HepG2 (cell line): ENCODE results near the gene AKT3. TPM values are rescaled to one million over a fixed set of nuclear protein-coding genes. Genes with fewer than 3 reads are reported as not detected.

Experiments
- ATAC-seq: fragments of 200-7000 bp; cut with Tn5 transposase; 3 replicates; pipeline ENCODE4 v1.9.1; 2020; ENCODE audit warnings: mild to moderate bottlenecking, moderate library complexity
- BruUV-seq: library from RNA; stranded (reverse); fragments of 400-500 nt; replicated peaks from 2 replicates; lab custom pipeline; 2021; lab: Mats Ljungman, UMichigan
- CTCF ChIA-PET: fragments of 300-600 bp; formaldehyde crosslinking; extraction: SDS; loops from one replicate; lab custom pipeline; 2021; ENCODE audit warnings: low total read pairs, inconsistent platforms, low intra/inter-chr PET ratio; lab: Yijun Ruan, JAX
- POLR2A ChIA-PET: fragments of 350-600 bp; sonication (Branson Sonifier 250); formaldehyde crosslinking; loops from one replicate; lab custom pipeline; 2020; ENCODE audit warnings: antibody characterized with exemption, inconsistent platforms; lab: Yijun Ruan, JAX
- DNase-seq: peaks from one replicate; pipeline ENCODE4 v3.0.0-alpha.2; 2015; ENCODE audit warnings: low spot score
- FAIRE-seq: peaks from 3 replicates; lab custom pipeline; 2011; peaks lifted over from hg19 to GRCh38; lab: Jason Lieb, UNC
- H2AFZ ChIP-seq: one replicate; pipeline ENCODE4 v1.6.1; 2011; ENCODE audit warnings: low read length, inconsistent platforms
- H3K27ac ChIP-seq: fragments of 300-600 bp; 3 replicates; pipeline ENCODE4 v1.8.0; 2011; ENCODE audit warnings: mixed run types, mild to moderate bottlenecking, mixed read lengths, low read length, inconsistent platforms; ENCODE audit not compliant: insufficient read depth; ENCODE audit errors: extremely low read length
- H3K27me3 ChIP-seq, 2 experiments: fragments of 200-600 bp in 1 of 2; 2 replicates in 1 of 2; 3 replicates in 1 of 2; pipeline versions ENCODE4 v1.6.0 to v1.8.0; 2011; ENCODE audit warnings: low read length in 2 of 2, mild to moderate bottlenecking in 2 of 2, moderate library complexity in 2 of 2, inconsistent platforms in 1 of 2; ENCODE audit not compliant: insufficient read depth in 2 of 2, control insufficient read depth in 1 of 2
- H3K36me3 ChIP-seq, 2 experiments: fragments of 200-600 bp in 1 of 2; replicated peaks in 1 of 2; 2 replicates in 1 of 2; 3 replicates in 1 of 2; pipeline versions ENCODE4 v1.5.1 to v1.8.0; 2011; ENCODE audit warnings: low read length in 2 of 2, inconsistent platforms in 1 of 2; ENCODE audit not compliant: insufficient read depth in 2 of 2, control insufficient read depth in 1 of 2
- H3K4me1 ChIP-seq: 2 replicates; pipeline ENCODE4 v1.5.1; 2012; ENCODE audit warnings: low read length, inconsistent platforms; ENCODE audit not compliant: insufficient read depth
- H3K4me2 ChIP-seq: 2 replicates; pipeline ENCODE4 v1.6.0; 2011; ENCODE audit warnings: low read depth, low read length, inconsistent platforms
- H3K4me3 ChIP-seq, 3 experiments: fragments of 200-600 bp in 1 of 3; sonication (generic), shearing (Covaris generic) in 1 of 3; replicated peaks in 1 of 3; 2 replicates each; pipeline ENCODE4 v1.5.1; 2011 to 2016; ENCODE audit warnings: low read length in 3 of 3, inconsistent platforms in 2 of 3, low read depth in 2 of 3, mild to moderate bottlenecking in 2 of 3, control low read depth in 1 of 3, mixed read lengths in 1 of 3; ENCODE audit not compliant: insufficient read depth in 1 of 3
- H3K79me2 ChIP-seq: one replicate; pipeline ENCODE4 v1.6.1; 2011; ENCODE audit warnings: low read length, inconsistent platforms; ENCODE audit not compliant: insufficient read depth
- H3K9ac ChIP-seq: 2 replicates; pipeline ENCODE4 v1.6.0; 2011; ENCODE audit warnings: mild to moderate bottlenecking, low read depth, low read length, inconsistent platforms; ENCODE audit not compliant: insufficient read depth
- H3K9me3 ChIP-seq: 2 replicates; pipeline ENCODE4 v1.5.1; 2012; ENCODE audit warnings: mild to moderate bottlenecking, low read length
- H4K20me1 ChIP-seq: 2 replicates; pipeline ENCODE4 v1.6.0; 2011; ENCODE audit warnings: inconsistent platforms, mild to moderate bottlenecking, low read length, moderate library complexity; ENCODE audit not compliant: insufficient read depth
- ATF1 ChIP-seq: IDR thresholded peaks from 2 replicates; pipeline ENCODE4 v1.6.1; 2016; ENCODE audit warnings: mild to moderate bottlenecking, control low read depth
- FOXM1 ChIP-seq: sonication (generic); formaldehyde crosslinking; IDR thresholded peaks from 2 replicates; pipeline ENCODE4 v1.5.0; 2020; ENCODE audit warnings: missing genetic modification reagents
- MIXL1 ChIP-seq: IDR thresholded peaks from 2 replicates; pipeline ENCODE4 v1.6.1; 2016
- TBX3 ChIP-seq: fragments of 450-650 bp; IDR thresholded peaks from 2 replicates; pipeline ENCODE4 v1.6.1; 2017; ENCODE audit warnings: antibody characterized with exemption, mild to moderate bottlenecking, inconsistent platforms, borderline replicate concordance
- ZFX ChIP-seq: sonication (generic); formaldehyde crosslinking; IDR thresholded peaks from 2 replicates; pipeline ENCODE4 v1.4.0; 2020; ENCODE audit warnings: mild to moderate bottlenecking, low read depth, missing genetic modification reagents, moderate library complexity
- ZFYVE20 ChIP-seq: sonication (generic); formaldehyde crosslinking; IDR thresholded peaks from 2 replicates; pipeline ENCODE4 v1.8.0; 2023; ENCODE audit warnings: low read depth, mild to moderate bottlenecking, moderate library complexity, missing genetic modification reagents, borderline replicate concordance
- ZNF121 ChIP-seq: sonication (generic); formaldehyde crosslinking; IDR thresholded peaks from 2 replicates; pipeline ENCODE4 v1.5.0; 2020; ENCODE audit warnings: mild to moderate bottlenecking, missing genetic modification reagents
- ZNF292 ChIP-seq: sonication (generic); formaldehyde crosslinking; IDR thresholded peaks from 2 replicates; pipeline ENCODE4 v1.8.1; 2022; ENCODE audit warnings: mild to moderate bottlenecking, low read depth, missing genetic modification reagents, borderline replicate concordance
- ZNF772 ChIP-seq: sonication (generic); formaldehyde crosslinking; IDR thresholded peaks from 2 replicates; pipeline ENCODE4 v1.5.0; 2020; ENCODE audit warnings: mild to moderate bottlenecking, missing genetic modification reagents
- WGBS: methylation state at CpG from one replicate; pipeline ENCODE4 v1.1.6; 2017; ENCODE audit warnings: low lambda C conversion rate; 5-methylcytosine and 5-hydroxymethylcytosine counted together
- in situ Hi-C: cut with HindIII; loops from 2 replicates; pipeline ENCODE4 v1.10.0; 2017; ENCODE audit warnings: low pct_unique_long_range_greater_than_20kb; ENCODE audit not compliant: extremely low pct_ligation_motif_present
- intact Hi-C: fragments of 100-400 bp; cut with micrococcal nuclease; formaldehyde crosslinking; loops from one replicate; pipeline ENCODE4 v1.10.0; 2022; ENCODE audit not compliant: unreplicated experiment
- polyA plus RNA-seq, 8 experiments: library from polyadenylated mRNA; depleted of rRNA in 3 of 8; stranded (reverse) in 7 of 8; unstranded in 1 of 8; fragments of >200 nt; fragmentation: Illumina TruSeq in 4 of 8; extraction: Trizol in 4 of 8; gene quantifications; 2 replicates each; pipeline versions ENCODE4 v1.2.1 to v1.2.3, GENCODE V29; 2011 to 2016; ENCODE audit warnings: low read depth in 4 of 8, missing spikeins in 1 of 8, mixed read lengths in 1 of 8; ENCODE audit not compliant: insufficient read depth in 1 of 8
- total RNA-seq, 5 experiments: library from RNA; depleted of rRNA; stranded (reverse); fragments of >200 nt; fragmentation: Illumina TruSeq; extraction: Trizol; gene quantifications; 2 replicates each; pipeline ENCODE4 v1.2.3, GENCODE V29; 2016; ENCODE audit warnings: low read depth in 1 of 5
- TF ChIP-seq, protein P1 (sequence below): sonication (generic); formaldehyde crosslinking; IDR thresholded peaks from 2 replicates; pipeline ENCODE4; 2020; ENCODE audit warnings: missing genetic modification reagents, mild to moderate bottlenecking, borderline replicate concordance
- TF ChIP-seq, protein P2 (sequence below): IDR thresholded peaks from 2 replicates; pipeline ENCODE4 v1.6.1; 2016; ENCODE audit warnings: low read depth, control low read depth
- TF ChIP-seq, protein P3 (sequence below): sonication (generic); formaldehyde crosslinking; IDR thresholded peaks from 2 replicates; pipeline ENCODE4 v1.4.0; 2020; ENCODE audit warnings: mild to moderate bottlenecking, missing genetic modification reagents
- TF ChIP-seq, protein P4 (sequence below): sonication (generic); formaldehyde crosslinking; IDR thresholded peaks from 2 replicates; pipeline ENCODE4 v1.4.0; 2020; ENCODE audit warnings: missing genetic modification reagents
- TF ChIP-seq, protein P5 (sequence below): sonication (generic); formaldehyde crosslinking; conservative IDR thresholded peaks from 2 replicates; pipeline ENCODE4 v1.8.0; 2022; ENCODE audit warnings: mild to moderate bottlenecking, moderate library complexity, missing genetic modification reagents

AKT3 gene
- total and polyA plus RNA-seq, 2 of the 13 experiments (the other 11 are each of a cell fraction or from before 2014, with no cell fraction given): 0.07 TPM

DNA sequence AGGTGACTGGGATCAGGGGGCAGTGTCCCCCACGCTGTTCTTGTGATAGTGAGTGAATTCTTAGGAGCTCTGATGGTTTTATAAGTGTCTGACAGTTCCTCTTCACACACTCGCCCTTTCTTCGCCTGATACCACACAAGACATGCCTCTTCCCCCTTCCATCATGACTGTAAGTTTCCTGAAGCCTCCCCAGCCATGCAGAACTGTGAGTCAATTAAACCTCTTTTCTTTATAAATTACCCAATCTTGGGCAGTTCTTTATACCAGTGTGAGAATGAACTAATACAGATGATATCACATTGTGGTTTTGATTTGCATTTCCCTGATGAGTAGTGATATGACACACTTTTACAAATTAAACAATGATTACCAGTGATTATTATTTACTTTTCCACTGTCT, 229.9 kb downstream of the AKT3 start:
- WGBS: no CpG with 5 or more reads among the region's 3 CpGs
- BruUV-seq: no TSS peak
- no peaks in the 10 kb centered on the region for H3K79me2 ChIP-seq
- DNase-seq: no peak
- ATAC-seq: no peak
- H3K9me3 ChIP-seq: peaks cover 12% of the 10 kb centered on the region; the same call in 1 of the 2 replicates
- intact Hi-C loops: no loop called here
- H3K4me2 ChIP-seq: no peak overlapping the region
- H3K9ac ChIP-seq: no peak overlapping the region
- POLR2A ChIA-PET: no interaction called here
- H3K27me3 ChIP-seq: no peaks in the 10 kb centered on the region
- in situ Hi-C loops: no loop called here
- CTCF ChIA-PET: no interaction called here
- H3K4me1 ChIP-seq: no peaks in the 10 kb centered on the region
- FAIRE-seq: no peak
- H3K4me3 ChIP-seq: no peak overlapping the region
- no peaks in the 10 kb centered on the region for H3K36me3 ChIP-seq
- H3K27ac ChIP-seq: no peak overlapping the region
- H4K20me1 ChIP-seq: no peaks in the 10 kb centered on the region
- H2AFZ ChIP-seq: no peak overlapping the region
- TF ChIP-seq, protein P1, sequence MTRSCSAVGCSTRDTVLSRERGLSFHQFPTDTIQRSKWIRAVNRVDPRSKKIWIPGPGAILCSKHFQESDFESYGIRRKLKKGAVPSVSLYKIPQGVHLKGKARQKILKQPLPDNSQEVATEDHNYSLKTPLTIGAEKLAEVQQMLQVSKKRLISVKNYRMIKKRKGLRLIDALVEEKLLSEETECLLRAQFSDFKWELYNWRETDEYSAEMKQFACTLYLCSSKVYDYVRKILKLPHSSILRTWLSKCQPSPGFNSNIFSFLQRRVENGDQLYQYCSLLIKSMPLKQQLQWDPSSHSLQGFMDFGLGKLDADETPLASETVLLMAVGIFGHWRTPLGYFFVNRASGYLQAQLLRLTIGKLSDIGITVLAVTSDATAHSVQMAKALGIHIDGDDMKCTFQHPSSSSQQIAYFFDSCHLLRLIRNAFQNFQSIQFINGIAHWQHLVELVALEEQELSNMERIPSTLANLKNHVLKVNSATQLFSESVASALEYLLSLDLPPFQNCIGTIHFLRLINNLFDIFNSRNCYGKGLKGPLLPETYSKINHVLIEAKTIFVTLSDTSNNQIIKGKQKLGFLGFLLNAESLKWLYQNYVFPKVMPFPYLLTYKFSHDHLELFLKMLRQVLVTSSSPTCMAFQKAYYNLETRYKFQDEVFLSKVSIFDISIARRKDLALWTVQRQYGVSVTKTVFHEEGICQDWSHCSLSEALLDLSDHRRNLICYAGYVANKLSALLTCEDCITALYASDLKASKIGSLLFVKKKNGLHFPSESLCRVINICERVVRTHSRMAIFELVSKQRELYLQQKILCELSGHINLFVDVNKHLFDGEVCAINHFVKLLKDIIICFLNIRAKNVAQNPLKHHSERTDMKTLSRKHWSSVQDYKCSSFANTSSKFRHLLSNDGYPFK (CRISPR knock-in tag): no peak
- TF ChIP-seq TBX3: no peak
- no peak for TF ChIP-seq ZFYVE20 (CRISPR knock-in tag)
- TF ChIP-seq ZNF121 (CRISPR knock-in tag): no peak
- no peak for TF ChIP-seq FOXM1
- TF ChIP-seq ATF1 (CRISPR knock-in tag): no peak
- TF ChIP-seq ZFX (CRISPR knock-in tag): no peak
- TF ChIP-seq MIXL1: no peak
- TF ChIP-seq, protein P2, sequence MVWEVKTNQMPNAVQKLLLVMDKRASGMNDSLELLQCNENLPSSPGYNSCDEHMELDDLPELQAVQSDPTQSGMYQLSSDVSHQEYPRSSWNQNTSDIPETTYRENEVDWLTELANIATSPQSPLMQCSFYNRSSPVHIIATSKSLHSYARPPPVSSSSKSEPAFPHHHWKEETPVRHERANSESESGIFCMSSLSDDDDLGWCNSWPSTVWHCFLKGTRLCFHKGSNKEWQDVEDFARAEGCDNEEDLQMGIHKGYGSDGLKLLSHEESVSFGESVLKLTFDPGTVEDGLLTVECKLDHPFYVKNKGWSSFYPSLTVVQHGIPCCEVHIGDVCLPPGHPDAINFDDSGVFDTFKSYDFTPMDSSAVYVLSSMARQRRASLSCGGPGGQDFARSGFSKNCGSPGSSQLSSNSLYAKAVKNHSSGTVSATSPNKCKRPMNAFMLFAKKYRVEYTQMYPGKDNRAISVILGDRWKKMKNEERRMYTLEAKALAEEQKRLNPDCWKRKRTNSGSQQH: no peak
- TF ChIP-seq, protein P3, sequence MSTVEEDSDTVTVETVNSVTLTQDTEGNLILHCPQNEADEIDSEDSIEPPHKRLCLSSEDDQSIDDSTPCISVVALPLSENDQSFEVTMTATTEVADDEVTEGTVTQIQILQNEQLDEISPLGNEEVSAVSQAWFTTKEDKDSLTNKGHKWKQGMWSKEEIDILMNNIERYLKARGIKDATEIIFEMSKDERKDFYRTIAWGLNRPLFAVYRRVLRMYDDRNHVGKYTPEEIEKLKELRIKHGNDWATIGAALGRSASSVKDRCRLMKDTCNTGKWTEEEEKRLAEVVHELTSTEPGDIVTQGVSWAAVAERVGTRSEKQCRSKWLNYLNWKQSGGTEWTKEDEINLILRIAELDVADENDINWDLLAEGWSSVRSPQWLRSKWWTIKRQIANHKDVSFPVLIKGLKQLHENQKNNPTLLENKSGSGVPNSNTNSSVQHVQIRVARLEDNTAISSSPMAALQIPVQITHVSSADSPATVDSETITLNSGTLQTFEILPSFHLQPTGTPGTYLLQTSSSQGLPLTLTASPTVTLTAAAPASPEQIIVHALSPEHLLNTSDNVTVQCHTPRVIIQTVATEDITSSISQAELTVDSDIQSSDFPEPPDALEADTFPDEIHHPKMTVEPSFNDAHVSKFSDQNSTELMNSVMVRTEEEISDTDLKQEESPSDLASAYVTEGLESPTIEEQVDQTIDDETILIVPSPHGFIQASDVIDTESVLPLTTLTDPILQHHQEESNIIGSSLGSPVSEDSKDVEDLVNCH (CRISPR knock-in tag): no peak
- TF ChIP-seq, protein P4, sequence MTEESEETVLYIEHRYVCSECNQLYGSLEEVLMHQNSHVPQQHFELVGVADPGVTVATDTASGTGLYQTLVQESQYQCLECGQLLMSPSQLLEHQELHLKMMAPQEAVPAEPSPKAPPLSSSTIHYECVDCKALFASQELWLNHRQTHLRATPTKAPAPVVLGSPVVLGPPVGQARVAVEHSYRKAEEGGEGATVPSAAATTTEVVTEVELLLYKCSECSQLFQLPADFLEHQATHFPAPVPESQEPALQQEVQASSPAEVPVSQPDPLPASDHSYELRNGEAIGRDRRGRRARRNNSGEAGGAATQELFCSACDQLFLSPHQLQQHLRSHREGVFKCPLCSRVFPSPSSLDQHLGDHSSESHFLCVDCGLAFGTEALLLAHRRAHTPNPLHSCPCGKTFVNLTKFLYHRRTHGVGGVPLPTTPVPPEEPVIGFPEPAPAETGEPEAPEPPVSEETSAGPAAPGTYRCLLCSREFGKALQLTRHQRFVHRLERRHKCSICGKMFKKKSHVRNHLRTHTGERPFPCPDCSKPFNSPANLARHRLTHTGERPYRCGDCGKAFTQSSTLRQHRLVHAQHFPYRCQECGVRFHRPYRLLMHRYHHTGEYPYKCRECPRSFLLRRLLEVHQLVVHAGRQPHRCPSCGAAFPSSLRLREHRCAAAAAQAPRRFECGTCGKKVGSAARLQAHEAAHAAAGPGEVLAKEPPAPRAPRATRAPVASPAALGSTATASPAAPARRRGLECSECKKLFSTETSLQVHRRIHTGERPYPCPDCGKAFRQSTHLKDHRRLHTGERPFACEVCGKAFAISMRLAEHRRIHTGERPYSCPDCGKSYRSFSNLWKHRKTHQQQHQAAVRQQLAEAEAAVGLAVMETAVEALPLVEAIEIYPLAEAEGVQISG (CRISPR knock-in tag): no peak
- TF ChIP-seq, protein P5, sequence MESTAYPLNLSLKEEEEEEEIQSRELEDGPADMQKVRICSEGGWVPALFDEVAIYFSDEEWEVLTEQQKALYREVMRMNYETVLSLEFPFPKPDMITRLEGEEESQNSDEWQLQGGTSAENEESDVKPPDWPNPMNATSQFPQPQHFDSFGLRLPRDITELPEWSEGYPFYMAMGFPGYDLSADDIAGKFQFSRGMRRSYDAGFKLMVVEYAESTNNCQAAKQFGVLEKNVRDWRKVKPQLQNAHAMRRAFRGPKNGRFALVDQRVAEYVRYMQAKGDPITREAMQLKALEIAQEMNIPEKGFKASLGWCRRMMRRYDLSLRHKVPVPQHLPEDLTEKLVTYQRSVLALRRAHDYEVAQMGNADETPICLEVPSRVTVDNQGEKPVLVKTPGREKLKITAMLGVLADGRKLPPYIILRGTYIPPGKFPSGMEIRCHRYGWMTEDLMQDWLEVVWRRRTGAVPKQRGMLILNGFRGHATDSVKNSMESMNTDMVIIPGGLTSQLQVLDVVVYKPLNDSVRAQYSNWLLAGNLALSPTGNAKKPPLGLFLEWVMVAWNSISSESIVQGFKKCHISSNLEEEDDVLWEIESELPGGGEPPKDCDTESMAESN (CRISPR knock-in tag): no peak
- no peak for TF ChIP-seq ZNF292 (CRISPR knock-in tag)
- TF ChIP-seq ZNF772 (CRISPR knock-in tag): no peak
